NCI-H2171 (cell line): ENCODE data around the gene ZNF467.

Source experiments
- DNase-seq: peaks from one replicate; lab custom pipeline; 2025; lab: John Stamatoyannopoulos, UW

Gene ZNF467

GRCh38 chr7:149806726-149807125 is 33.3 kb upstream of the ZNF467 start:
- no peak for DNase-seq

GRCh38 chr7:149804106-149804505 is 30.7 kb upstream of the ZNF467 start:
- peak; percentile 18 for DNase-seq

DNA sequence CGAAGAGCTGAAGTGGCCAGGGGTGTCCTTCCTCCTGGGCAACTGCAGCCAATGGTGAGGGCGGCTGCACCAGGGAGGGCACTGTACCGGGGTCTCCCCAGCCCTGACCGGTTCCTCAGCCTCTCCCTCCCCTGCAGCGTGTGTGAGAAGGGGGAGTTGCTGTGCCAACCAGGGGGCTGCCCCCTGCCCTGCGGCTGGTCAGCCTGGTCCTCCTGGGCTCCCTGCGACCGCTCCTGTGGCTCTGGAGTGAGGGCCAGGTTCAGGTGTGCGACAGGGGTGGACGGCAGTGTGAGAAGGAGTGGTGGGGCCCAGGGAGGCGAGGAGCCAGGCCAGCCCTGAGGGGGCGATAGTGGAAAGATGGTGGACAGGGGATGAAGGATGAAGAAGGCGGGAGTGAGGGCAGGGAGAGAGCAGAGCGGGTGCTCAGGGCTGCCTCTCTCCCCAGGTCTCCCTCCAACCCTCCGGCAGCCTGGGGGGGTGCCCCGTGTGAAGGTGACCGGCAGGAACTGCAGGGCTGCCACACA is 30.2 kb upstream of the ZNF467 start:
- DNase-seq: no peak

- no peak for DNase-seq
Observed at GRCh38 chr7:149802966-149803365, 29.6 kb upstream of the ZNF467 start.

DNA sequence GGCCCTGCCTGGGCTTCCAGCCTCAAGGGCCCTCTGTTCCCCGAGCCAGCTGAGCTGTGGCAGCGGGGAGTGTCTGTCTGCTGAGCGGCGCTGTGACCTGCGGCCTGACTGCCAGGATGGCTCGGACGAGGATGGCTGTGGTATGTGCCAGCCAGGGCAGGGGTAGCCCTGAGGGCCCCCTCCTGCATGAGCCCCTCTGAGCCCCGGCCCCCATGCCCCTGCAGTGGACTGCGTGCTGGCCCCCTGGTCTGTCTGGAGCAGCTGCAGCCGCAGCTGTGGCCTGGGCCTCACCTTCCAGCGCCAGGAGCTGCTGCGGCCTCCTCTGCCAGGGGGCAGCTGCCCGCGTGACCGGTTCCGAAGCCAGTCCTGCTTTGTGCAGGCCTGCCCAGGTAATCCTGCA is 28.4 kb upstream of the ZNF467 start:
- no peak for DNase-seq

GRCh38 chr7:149801002-149801566 is 27.7 kb upstream of the ZNF467 start:
- no peak for DNase-seq

DNA sequence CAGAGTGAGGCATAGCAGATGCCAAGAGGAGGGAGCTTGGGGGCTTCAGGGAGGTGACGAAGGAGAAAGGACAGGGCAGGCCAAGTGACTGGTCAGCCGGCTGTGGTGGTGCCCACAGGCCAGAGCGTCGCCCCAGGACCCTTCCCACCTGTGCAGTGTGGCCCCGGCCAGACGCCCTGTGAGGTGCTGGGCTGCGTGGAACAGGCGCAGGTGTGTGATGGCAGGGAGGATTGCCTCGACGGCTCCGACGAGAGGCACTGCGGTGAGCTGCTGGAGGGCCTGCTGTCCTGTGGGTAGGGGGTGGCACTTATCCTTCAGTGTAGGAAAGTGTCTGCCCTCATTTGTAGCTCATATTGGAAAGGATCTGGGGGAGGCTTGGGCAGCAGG is 26.8 kb upstream of the ZNF467 start:
- no peak for DNase-seq

- peak; percentile 14 for DNase-seq
Observed at GRCh38 chr7:149799397-149800168, 26.2 kb upstream of the ZNF467 start.

- no peak for DNase-seq
Observed at GRCh38 chr7:149797771-149798170, 24.4 kb upstream of the ZNF467 start.

GRCh38 chr7:149796287-149796860 is 23.0 kb upstream of the ZNF467 start:
- no peak for DNase-seq

GRCh38 chr7:149795126-149795525 is 21.7 kb upstream of the ZNF467 start:
- DNase-seq: no peak

DNA sequence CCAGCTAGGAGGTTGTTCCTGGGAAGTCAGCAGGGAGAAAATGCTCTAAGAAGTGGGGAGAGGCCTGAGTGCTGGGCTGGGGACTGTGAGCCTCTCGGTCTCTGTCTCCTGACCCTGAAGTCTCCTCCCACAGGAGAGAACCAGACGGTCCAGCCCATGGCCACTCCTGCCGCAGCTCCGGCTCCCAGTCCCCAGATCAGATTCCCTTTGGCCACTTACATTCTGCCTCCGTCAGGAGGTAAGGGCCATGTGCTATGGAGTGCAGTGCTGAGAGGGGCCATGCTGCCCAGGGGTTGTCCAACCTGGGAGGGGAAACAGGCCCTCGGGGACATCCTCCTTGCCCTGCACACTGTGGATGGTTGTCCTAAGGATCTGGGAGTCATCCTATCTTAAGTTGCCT is 21.3 kb upstream of the ZNF467 start:
- no peak for DNase-seq

- DNase-seq: no peak
Observed at GRCh38 chr7:149793261-149793660, 19.9 kb upstream of the ZNF467 start.

- DNase-seq: no peak
Observed at GRCh38 chr7:149792220-149792595, 18.8 kb upstream of the ZNF467 start.

DNA sequence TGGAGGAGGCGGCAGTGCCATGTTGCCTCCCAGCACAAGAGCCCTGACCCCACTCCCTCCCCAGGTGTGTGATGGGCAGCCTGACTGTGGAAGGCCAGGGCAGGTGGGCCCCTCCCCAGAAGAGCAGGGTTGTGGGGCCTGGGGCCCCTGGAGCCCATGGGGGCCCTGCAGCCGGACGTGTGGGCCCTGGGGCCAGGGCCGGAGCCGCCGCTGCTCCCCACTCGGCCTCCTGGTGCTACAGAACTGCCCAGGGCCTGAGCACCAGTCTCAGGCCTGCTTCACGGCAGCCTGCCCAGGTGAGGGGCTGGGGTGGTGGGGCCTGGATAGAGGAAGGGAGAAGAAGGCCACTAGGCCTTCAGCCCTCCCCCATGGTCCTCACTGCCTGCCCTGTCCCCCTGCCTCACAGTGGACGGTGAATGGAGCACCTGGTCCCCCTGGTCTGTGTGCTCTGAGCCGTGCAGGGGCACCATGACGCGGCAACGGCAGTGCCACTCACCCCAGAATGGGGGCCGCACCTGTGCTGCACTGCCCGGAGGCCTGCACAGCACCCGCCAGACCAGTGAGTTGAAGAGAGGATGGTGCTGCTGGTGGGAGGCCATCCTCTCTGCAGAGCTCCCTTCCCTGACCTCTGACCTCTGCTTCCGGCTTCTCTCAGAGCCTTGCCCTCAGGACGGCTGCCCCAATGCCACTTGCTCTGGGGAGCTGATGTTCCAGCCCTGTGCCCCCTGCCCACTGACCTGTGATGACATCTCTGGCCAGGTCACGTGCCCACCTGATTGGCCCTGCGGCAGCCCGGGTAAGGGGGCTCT is 18.2 kb upstream of the ZNF467 start:
- no peak for DNase-seq

GRCh38 chr7:149790754-149791360 is 17.5 kb upstream of the ZNF467 start:
- DNase-seq: no peak

- no peak for DNase-seq
Observed at GRCh38 chr7:149790146-149790548, 16.8 kb upstream of the ZNF467 start.

DNA sequence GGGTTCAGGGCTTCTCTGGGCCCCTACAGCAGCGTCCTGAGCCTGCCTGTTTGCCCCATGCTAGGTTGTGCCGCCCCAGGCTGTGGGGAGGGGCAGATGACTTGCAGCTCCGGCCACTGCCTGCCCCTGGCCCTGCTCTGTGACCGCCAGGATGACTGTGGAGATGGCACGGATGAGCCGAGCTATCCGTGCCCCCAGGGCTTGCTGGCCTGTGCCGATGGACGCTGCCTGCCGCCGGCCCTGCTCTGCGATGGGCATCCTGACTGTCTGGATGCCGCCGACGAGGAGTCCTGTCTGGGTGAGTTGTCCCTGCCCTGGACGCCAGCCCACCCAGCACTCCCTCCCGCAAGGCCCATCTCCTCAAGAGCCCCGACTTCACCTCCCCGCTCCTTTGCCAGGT is 15.7 kb upstream of the ZNF467 start:
- DNase-seq: no peak

- DNase-seq: no peak
Observed at GRCh38 chr7:149788300-149788851, 15.0 kb upstream of the ZNF467 start.

GRCh38 chr7:149787428-149788299 is 14.3 kb upstream of the ZNF467 start:
- DNase-seq: no peak

DNA sequence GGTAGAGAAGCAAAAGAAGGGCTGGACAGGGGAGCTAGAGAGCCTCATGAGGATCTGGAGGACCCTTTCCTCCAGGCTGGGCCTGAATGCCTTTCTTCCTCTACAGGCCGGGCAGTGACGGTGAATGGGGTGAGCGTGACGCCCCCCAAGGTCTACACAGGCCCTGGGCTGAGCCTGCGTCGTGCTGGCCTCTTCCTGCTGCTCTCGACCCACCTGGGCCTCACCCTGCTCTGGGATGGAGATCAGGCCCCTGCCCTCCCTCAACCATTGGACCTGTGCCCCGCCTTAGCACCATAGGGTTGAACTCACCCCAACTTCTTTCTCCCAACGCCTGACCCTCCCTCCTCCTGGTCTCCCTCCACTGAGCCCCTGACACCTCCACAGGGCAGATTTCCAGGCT is 12.6 kb upstream of the ZNF467 start:
- DNase-seq: no peak
